Prostate gland (tissue), 2 donors: ENCODE data around the gene PCLO. TPM values are rescaled to one million over a fixed set of nuclear protein-coding genes. Genes with fewer than 3 reads are reported as not detected.

Experiments
- DNase-seq: peaks from one replicate; pipeline ENCODE4 v3.0.0-alpha.2; 2019; ENCODE audit warnings: low spot score
- H3K27ac ChIP-seq, 2 donors: fragments of 200-600 bp; sonication (generic); 2 replicates each; pipeline ENCODE4 v1.5.1; 2017 to 2019
- H3K27me3 ChIP-seq: fragments of 200-600 bp; sonication (generic); replicated peaks from 2 replicates; pipeline ENCODE4 v1.5.1; 2019; ENCODE audit not compliant: insufficient read depth
- H3K36me3 ChIP-seq, 2 donors: fragments of 200-600 bp; sonication (generic); 1 replicate in 1 of 2; 2 replicates in 1 of 2; pipeline versions ENCODE4 v1.5.1 to v1.8.1; 2017 to 2019
- H3K4me1 ChIP-seq: fragments of 200-600 bp; sonication (generic); replicated peaks from 2 replicates; pipeline ENCODE4 v1.5.1; 2019
- H3K4me3 ChIP-seq, 2 donors: fragments of 200-600 bp; sonication (generic); 2 replicates each; pipeline ENCODE4 v1.5.1; 2017 to 2019
- H3K9me3 ChIP-seq: fragments of 200-600 bp; sonication (generic); 2 replicates; pipeline ENCODE4 v1.5.1; 2017
- POLR2A ChIP-seq: fragments of 450-650 bp; IDR thresholded peaks from one replicate; pipeline ENCODE4 v1.6.1; 2016; ENCODE audit warnings: antibody characterized with exemption, mild to moderate bottlenecking
- POLR2AphosphoS5 ChIP-seq: sonication (generic); formaldehyde crosslinking; IDR thresholded peaks from one replicate; pipeline ENCODE4 v1.6.1; 2017; ENCODE audit warnings: antibody characterized with exemption
- WGBS: methylation state at CpG from one replicate; pipeline ENCODE4 v1.1.5; 2018; 5-methylcytosine and 5-hydroxymethylcytosine counted together
- intact Hi-C: fragments of 100-400 bp; cut with DNase I; formaldehyde crosslinking; loops from one replicate; pipeline ENCODE4 v1.14.2; 2022
- total RNA-seq, 2 donors: library from RNA; depleted of rRNA; stranded (reverse); fragments of >200 nt; gene quantifications; one replicate each; pipeline ENCODE4 v1.1.0, GENCODE V29; 2016
- TF ChIP-seq, protein P1 (sequence below), 4 experiments: fragments of 200-600 bp in 2 of 4; fragments of 450-650 bp in 2 of 4; sonication (generic) in 2 of 4; IDR thresholded peaks; 1 replicate in 3 of 4; 2 replicates in 1 of 4; pipeline ENCODE4 v1.5.1; 2016 to 2019; ENCODE audit warnings: antibody characterized with exemption in 4 of 4, mild to moderate bottlenecking in 2 of 4, moderate library complexity in 2 of 4

The PCLO gene
- total RNA-seq, 2 donors from 2014 or later: 14.5 to 25.2 TPM

DNA sequence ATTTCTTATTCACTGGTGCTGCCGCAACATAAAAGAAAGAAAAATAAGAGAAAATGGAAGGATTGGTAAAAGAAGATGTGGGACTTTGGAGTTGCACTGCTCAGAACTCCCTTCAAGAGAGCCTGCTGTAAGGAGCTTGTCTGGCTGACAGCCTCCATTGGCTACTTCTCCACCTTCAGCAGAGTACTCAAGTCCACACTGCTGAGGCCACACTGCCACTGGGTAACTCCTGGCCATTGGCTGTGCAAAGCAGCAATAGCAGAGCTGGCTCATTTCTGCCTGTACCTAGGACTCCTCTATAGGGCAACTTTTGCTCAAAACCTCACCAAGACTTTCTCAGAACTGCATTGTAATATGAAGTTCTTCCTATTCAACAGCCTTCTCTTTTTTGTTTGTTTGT lies 38.7 kb upstream of the PCLO start:
- intact Hi-C loops: no loop called here
- no peaks in the 10 kb centered on the region for H3K4me1 ChIP-seq
- no peak overlapping the region for H3K27ac ChIP-seq

DNA sequence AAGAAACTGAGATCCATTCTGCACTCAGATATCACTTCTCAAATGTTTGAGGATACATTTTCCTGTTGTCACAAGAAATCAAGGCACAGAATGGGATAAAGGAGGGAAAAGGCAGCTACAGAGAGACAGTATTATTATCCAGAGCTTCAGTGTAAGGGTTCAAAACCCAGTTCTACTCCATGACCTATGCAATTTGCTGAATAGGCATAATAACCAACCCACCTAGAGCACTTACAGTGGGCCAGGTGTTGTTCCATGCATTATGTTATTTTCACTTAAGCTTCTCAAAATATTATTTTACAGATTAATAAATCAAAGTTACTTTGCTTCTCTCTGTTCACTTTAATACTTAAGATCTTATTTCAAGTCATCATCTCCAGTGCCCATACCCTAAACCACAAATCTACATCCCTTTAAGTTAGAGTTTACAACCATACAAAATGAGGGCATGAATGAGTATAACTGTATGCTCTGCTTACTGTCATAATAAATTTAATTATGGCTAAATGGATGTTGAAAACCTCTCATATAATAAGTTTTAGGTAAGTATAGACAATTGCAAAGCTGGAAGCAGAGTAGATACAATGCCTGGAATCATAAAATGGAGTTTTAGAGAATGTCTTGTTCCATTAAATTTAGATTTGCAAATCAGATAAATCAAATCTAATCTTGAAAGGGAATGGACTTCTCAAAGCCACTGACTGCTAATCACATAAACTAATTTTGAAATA lies 28.1 kb upstream of the PCLO start:
- H3K36me3 ChIP-seq: no peaks in the 10 kb centered on the region
- no peak overlapping the region for H3K4me3 ChIP-seq
- intact Hi-C loops: no loop called here
- no peaks in the 10 kb centered on the region for H3K4me1 ChIP-seq
- no peaks in the 10 kb centered on the region for H3K9me3 ChIP-seq
- no peak overlapping the region for H3K27ac ChIP-seq
- TF ChIP-seq POLR2A: no peak
- TF ChIP-seq POLR2AphosphoS5: no peak
- TF ChIP-seq, protein P1, sequence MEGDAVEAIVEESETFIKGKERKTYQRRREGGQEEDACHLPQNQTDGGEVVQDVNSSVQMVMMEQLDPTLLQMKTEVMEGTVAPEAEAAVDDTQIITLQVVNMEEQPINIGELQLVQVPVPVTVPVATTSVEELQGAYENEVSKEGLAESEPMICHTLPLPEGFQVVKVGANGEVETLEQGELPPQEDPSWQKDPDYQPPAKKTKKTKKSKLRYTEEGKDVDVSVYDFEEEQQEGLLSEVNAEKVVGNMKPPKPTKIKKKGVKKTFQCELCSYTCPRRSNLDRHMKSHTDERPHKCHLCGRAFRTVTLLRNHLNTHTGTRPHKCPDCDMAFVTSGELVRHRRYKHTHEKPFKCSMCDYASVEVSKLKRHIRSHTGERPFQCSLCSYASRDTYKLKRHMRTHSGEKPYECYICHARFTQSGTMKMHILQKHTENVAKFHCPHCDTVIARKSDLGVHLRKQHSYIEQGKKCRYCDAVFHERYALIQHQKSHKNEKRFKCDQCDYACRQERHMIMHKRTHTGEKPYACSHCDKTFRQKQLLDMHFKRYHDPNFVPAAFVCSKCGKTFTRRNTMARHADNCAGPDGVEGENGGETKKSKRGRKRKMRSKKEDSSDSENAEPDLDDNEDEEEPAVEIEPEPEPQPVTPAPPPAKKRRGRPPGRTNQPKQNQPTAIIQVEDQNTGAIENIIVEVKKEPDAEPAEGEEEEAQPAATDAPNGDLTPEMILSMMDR (IDR thresholded peaks at IDR 0.05): no peak
- no peak for DNase-seq
- H3K27me3 ChIP-seq: no peaks in the 10 kb centered on the region

More for the DNA sequence above, 38.7 kb upstream of the PCLO start:
- Histone ChIP-seq H3K9me3 (no peaks in the 10 kb centered on the region), H3K27me3 (no peaks in the 10 kb centered on the region), H3K36me3 (no peaks in the 10 kb centered on the region), H3K4me3 (no peak overlapping the region)
- 97% methylated on average over 1 of the region's 1 CpG for WGBS
- TF ChIP-seq, protein P1 (IDR thresholded peaks at IDR 0.05): no peak
- TF ChIP-seq POLR2AphosphoS5 (no peak), POLR2A (no peak)
- no peak for DNase-seq

DNA sequence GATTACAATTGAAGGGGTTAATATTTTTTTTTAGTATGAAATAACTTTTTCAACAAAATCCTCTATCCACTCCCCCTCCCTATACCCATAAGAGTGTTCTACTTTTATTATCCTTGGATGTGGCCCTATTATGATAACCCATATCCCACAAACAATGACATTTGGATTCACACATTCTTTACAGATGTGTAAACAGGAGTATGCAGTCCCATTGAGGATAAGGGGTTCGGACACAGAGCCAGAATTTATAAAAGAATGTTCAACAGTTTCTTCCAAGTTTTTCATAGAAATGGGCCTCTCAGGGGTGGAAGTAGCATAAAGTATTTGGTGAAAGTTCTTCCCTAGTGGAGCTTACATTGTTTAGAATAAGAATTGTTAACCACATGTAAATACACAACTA lies 16.1 kb upstream of the PCLO start:
- H3K27ac ChIP-seq: no peak overlapping the region
- TF ChIP-seq, protein P1 (IDR thresholded peaks at IDR 0.05): no peak
- TF ChIP-seq POLR2AphosphoS5 (no peak), POLR2A (no peak)
- H3K27me3 ChIP-seq: no peaks in the 10 kb centered on the region
- no peaks in the 10 kb centered on the region for H3K9me3 ChIP-seq
- no peaks in the 10 kb centered on the region for H3K36me3 ChIP-seq
- no peaks in the 10 kb centered on the region for H3K4me1 ChIP-seq
- intact Hi-C loops: no loop called here
- WGBS: 60% methylated on average over 1 of the region's 1 CpG
- no peak for DNase-seq
- H3K4me3 ChIP-seq: no peak overlapping the region

DNA sequence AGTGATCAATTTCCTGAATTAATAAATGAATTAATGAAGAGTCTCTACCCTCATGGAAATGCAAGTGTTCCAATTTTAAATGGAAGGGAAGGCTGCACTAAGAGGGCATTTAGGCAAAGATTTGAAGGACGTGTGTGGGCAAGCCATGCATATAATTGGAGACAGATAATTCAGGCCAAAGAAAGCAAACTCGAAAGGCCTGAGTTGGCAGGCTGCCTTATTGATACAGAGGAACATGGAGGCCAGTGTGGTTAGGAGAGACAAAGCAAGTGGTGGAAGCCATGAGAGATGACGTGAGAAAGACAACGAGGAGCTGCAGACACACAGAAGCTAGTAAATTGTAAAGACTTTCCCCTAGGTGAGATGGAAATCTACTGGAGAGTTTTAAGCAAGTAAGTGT lies 15.4 kb upstream of the PCLO start:
- Histone ChIP-seq H3K9me3 (no peaks in the 10 kb centered on the region), H3K36me3 (no peaks in the 10 kb centered on the region), H3K27me3 (no peaks in the 10 kb centered on the region), H3K4me3 (no peak overlapping the region), H3K4me1 (no peaks in the 10 kb centered on the region), H3K27ac (no peak overlapping the region)
- WGBS: 42% methylated on average over 4 of the region's 4 CpGs
- TF ChIP-seq POLR2A (no peak), POLR2AphosphoS5 (no peak)
- TF ChIP-seq, protein P1 (IDR thresholded peaks at IDR 0.05): no peak
- intact Hi-C loops: no loop called here
- DNase-seq: no peak

DNA sequence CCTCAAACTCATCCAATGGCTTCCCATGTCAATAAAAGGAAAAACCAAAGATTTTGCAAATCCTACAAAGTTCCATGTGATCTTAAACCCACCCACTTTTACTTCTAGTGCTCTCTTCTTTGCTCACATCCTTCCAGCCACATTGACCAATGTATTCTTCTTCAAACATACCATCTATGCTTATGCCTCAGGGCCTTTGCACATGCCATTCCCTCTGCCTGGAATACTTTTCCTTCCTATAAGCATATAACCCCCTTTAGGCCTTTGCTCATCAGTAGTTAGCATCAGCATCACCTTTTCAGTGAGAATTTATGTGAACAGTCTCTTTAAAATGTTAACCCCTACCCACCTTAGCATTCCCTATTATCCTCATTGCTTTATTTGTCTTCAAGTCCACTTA lies 11.0 kb upstream of the PCLO start:
- Histone ChIP-seq H3K27me3 (no peaks in the 10 kb centered on the region), H3K27ac (no peak overlapping the region), H3K4me1 (no peaks in the 10 kb centered on the region), H3K36me3 (no peaks in the 10 kb centered on the region), H3K4me3 (no peak overlapping the region), H3K9me3 (no peaks in the 10 kb centered on the region)
- no peak for TF ChIP-seq POLR2AphosphoS5
- no peak for TF ChIP-seq POLR2A
- TF ChIP-seq, protein P1 (IDR thresholded peaks at IDR 0.05): no peak
- DNase-seq: no peak
- intact Hi-C loops: no loop called here
